HEK293 (cell line): ENCODE data around the gene MYOCOS.
"Not testable (repeated sequence)": the region's sequence is repeated elsewhere in the genome, so short reads cannot be mapped to it uniquely, and the experiment has no call there.

ENCODE experiments used
- CTCF ChIA-PET: fragments of 350-600 bp; formaldehyde crosslinking; extraction: SDS; loops from one replicate; lab custom pipeline; 2021; ENCODE audit warnings: antibody characterized with exemption; lab: Yijun Ruan, JAX
- POLR2A ChIA-PET: fragments of 300-600 bp; formaldehyde crosslinking; extraction: SDS; loops from one replicate; lab custom pipeline; 2020; ENCODE audit warnings: antibody characterized with exemption, inconsistent platforms; lab: Yijun Ruan, JAX
- H3K27ac ChIP-seq: fragments of 200-500 bp; sonication (Bioruptor generic); 2 replicates; pipeline ENCODE4 v1.5.1; 2014; ENCODE audit warnings: low read depth, low read length, control low read depth, inconsistent platforms; ENCODE audit errors: extremely low read depth
- H3K36me3 ChIP-seq, 2 experiments: fragments of 200-500 bp in 1 of 2; sonication (Bioruptor generic) in 1 of 2; 1 replicate in 1 of 2; 2 replicates in 1 of 2; pipeline ENCODE4 v1.5.1; 2014 to 2017; ENCODE audit warnings: inconsistent platforms in 2 of 2, low read length in 2 of 2; ENCODE audit not compliant: control insufficient read depth in 2 of 2, insufficient read depth in 1 of 2
- H3K4me1 ChIP-seq: fragments of 200-500 bp; sonication (Bioruptor generic); 2 replicates; pipeline ENCODE4 v1.5.1; 2014; ENCODE audit warnings: mild to moderate bottlenecking, low read length, inconsistent platforms; ENCODE audit not compliant: control insufficient read depth, insufficient read depth
- H3K4me3 ChIP-seq: 2 replicates; pipeline ENCODE4 v1.5.1; 2011; ENCODE audit warnings: low read depth, mild to moderate bottlenecking, control low read depth, low read length, moderate library complexity
- H3K9me3 ChIP-seq: fragments of 200-500 bp; sonication (Bioruptor generic); 2 replicates; pipeline ENCODE4 v1.5.1; 2014; ENCODE audit warnings: low read depth, low read length, inconsistent platforms; ENCODE audit not compliant: control insufficient read depth, insufficient read depth
- ZBTB1 ChIP-seq: fragments of 450-650 bp; formaldehyde crosslinking; IDR thresholded peaks from 2 replicates; pipeline ENCODE4 v1.5.1; 2016; ENCODE audit warnings: missing biosample characterization, missing genetic modification characterization
- ZBTB48 ChIP-seq: fragments of 450-650 bp; formaldehyde crosslinking; IDR thresholded peaks from 2 replicates; pipeline ENCODE4 v1.5.1; 2016; ENCODE audit warnings: missing biosample characterization, missing genetic modification characterization
- ZBTB7A ChIP-seq: fragments of 450-650 bp; formaldehyde crosslinking; IDR thresholded peaks from 2 replicates; pipeline ENCODE4 v1.5.1; 2016; ENCODE audit warnings: low read depth, missing biosample characterization, missing genetic modification characterization
- ZFP37 ChIP-seq: fragments of 450-650 bp; formaldehyde crosslinking; IDR thresholded peaks from 2 replicates; pipeline ENCODE4 v1.5.1; 2016; ENCODE audit warnings: missing biosample characterization, missing genetic modification characterization
- ZNF214 ChIP-seq: fragments of 450-650 bp; formaldehyde crosslinking; IDR thresholded peaks from 2 replicates; pipeline ENCODE4 v1.5.1; 2017; ENCODE audit warnings: missing biosample characterization, mild to moderate bottlenecking, missing genetic modification characterization, borderline replicate concordance
- ZNF221 ChIP-seq: fragments of 450-650 bp; formaldehyde crosslinking; IDR thresholded peaks from 2 replicates; pipeline ENCODE4 v1.5.1; 2017; ENCODE audit warnings: missing biosample characterization, missing genetic modification characterization, borderline replicate concordance
- ZNF366 ChIP-seq: fragments of 450-650 bp; formaldehyde crosslinking; conservative IDR thresholded peaks from 2 replicates; pipeline ENCODE4 v1.5.1; 2016; ENCODE audit warnings: missing biosample characterization, missing genetic modification characterization
- ZNF416 ChIP-seq: fragments of 450-650 bp; formaldehyde crosslinking; IDR thresholded peaks from 2 replicates; pipeline ENCODE4 v1.5.1; 2016; ENCODE audit warnings: missing biosample characterization, missing genetic modification characterization
- ZNF473 ChIP-seq: fragments of 450-650 bp; formaldehyde crosslinking; IDR thresholded peaks from 2 replicates; pipeline ENCODE4 v1.5.1; 2017; ENCODE audit warnings: missing biosample characterization, missing genetic modification characterization
- ZNF529 ChIP-seq: fragments of 450-650 bp; formaldehyde crosslinking; IDR thresholded peaks from 2 replicates; pipeline ENCODE4 v1.5.1; 2017; ENCODE audit warnings: missing genetic modification characterization, missing biosample characterization; ENCODE audit not compliant: insufficient replicate concordance
- ZNF549 ChIP-seq: fragments of 450-650 bp; IDR thresholded peaks from 2 replicates; pipeline ENCODE4 v1.5.1; 2018; ENCODE audit warnings: missing biosample characterization, missing genetic modification characterization, mild to moderate bottlenecking, inconsistent platforms, moderate library complexity
- ZNF555 ChIP-seq: fragments of 450-650 bp; formaldehyde crosslinking; conservative IDR thresholded peaks from 2 replicates; pipeline ENCODE4 v1.5.1; 2017; ENCODE audit warnings: missing biosample characterization, mild to moderate bottlenecking, missing genetic modification characterization, inconsistent platforms
- ZNF585B ChIP-seq: fragments of 450-650 bp; formaldehyde crosslinking; IDR thresholded peaks from 2 replicates; pipeline ENCODE4 v1.5.1; 2016; ENCODE audit warnings: missing biosample characterization, missing genetic modification characterization
- ZNF658 ChIP-seq: fragments of 450-650 bp; formaldehyde crosslinking; IDR thresholded peaks from 2 replicates; pipeline ENCODE4; 2016; ENCODE audit warnings: missing biosample characterization, missing genetic modification characterization
- TF ChIP-seq, protein P1 (sequence below): fragments of 450-650 bp; formaldehyde crosslinking; IDR thresholded peaks from 2 replicates; pipeline ENCODE4 v1.5.1; 2016; ENCODE audit warnings: missing biosample characterization, missing genetic modification characterization
- TF ChIP-seq, protein P2 (sequence below): fragments of 450-650 bp; formaldehyde crosslinking; IDR thresholded peaks from 2 replicates; pipeline ENCODE4 v1.5.1; 2017; ENCODE audit warnings: missing biosample characterization, missing genetic modification characterization
- TF ChIP-seq, protein P3 (sequence below): fragments of 450-650 bp; formaldehyde crosslinking; IDR thresholded peaks from 2 replicates; pipeline ENCODE4 v1.5.1; 2017; ENCODE audit warnings: missing biosample characterization, missing genetic modification characterization
- TF ChIP-seq, protein P4 (sequence below): fragments of 450-650 bp; formaldehyde crosslinking; IDR thresholded peaks from 2 replicates; pipeline ENCODE4 v1.5.1; 2017; ENCODE audit warnings: missing biosample characterization, missing genetic modification characterization
- TF ChIP-seq, protein P5 (sequence below): fragments of 450-650 bp; formaldehyde crosslinking; IDR thresholded peaks from 2 replicates; pipeline ENCODE4 v1.5.1; 2016; ENCODE audit warnings: missing biosample characterization, missing genetic modification characterization

MYOCOS gene

DNA sequence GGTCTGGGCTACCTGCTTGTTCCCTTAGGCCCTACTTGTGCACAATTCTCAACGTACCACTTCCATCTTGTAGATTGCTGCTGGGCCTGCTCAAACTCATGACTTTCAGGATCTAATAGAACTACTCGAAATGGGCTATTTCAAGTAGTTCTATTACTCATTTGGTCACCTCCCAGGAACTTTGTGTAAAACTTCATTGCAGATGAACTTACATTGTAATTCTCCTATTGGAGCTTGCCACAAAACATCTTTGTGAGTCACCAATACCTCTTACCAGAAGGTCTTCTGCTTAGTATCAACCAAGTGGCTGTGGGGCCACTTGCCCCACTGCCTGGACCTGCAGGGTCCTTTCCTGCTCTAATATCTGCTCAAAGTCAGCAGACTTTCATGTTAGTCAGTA, 10.7 kb upstream of the MYOCOS start:
- ChIA-PET POLR2A (no interaction called here), CTCF (no interaction called here)
- H3K27ac ChIP-seq = no peak overlapping the region
- TF ChIP-seq ZBTB48 (tag by site-specific recombination) (no peak), ZNF366 (no peak), ZNF221 (tag by site-specific recombination) (no peak), ZNF416 (tag by site-specific recombination) (no peak), ZBTB1 (tag by site-specific recombination) (no peak), ZNF549 (tag by site-specific recombination) (no peak), ZNF214 (tag by site-specific recombination) (no peak), ZNF473 (no peak), ZNF555 (tag by site-specific recombination) (no peak), ZNF529 (no peak), ZNF658 (tag by site-specific recombination) (no peak), ZNF585B (tag by site-specific recombination) (no peak), ZBTB7A (no peak)
- TF ChIP-seq, protein P1, sequence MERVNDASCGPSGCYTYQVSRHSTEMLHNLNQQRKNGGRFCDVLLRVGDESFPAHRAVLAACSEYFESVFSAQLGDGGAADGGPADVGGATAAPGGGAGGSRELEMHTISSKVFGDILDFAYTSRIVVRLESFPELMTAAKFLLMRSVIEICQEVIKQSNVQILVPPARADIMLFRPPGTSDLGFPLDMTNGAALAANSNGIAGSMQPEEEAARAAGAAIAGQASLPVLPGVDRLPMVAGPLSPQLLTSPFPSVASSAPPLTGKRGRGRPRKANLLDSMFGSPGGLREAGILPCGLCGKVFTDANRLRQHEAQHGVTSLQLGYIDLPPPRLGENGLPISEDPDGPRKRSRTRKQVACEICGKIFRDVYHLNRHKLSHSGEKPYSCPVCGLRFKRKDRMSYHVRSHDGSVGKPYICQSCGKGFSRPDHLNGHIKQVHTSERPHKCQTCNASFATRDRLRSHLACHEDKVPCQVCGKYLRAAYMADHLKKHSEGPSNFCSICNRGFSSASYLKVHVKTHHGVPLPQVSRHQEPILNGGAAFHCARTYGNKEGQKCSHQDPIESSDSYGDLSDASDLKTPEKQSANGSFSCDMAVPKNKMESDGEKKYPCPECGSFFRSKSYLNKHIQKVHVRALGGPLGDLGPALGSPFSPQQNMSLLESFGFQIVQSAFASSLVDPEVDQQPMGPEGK = no peak
- TF ChIP-seq, protein P2, sequence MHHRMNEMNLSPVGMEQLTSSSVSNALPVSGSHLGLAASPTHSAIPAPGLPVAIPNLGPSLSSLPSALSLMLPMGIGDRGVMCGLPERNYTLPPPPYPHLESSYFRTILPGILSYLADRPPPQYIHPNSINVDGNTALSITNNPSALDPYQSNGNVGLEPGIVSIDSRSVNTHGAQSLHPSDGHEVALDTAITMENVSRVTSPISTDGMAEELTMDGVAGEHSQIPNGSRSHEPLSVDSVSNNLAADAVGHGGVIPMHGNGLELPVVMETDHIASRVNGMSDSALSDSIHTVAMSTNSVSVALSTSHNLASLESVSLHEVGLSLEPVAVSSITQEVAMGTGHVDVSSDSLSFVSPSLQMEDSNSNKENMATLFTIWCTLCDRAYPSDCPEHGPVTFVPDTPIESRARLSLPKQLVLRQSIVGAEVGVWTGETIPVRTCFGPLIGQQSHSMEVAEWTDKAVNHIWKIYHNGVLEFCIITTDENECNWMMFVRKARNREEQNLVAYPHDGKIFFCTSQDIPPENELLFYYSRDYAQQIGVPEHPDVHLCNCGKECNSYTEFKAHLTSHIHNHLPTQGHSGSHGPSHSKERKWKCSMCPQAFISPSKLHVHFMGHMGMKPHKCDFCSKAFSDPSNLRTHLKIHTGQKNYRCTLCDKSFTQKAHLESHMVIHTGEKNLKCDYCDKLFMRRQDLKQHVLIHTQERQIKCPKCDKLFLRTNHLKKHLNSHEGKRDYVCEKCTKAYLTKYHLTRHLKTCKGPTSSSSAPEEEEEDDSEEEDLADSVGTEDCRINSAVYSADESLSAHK (tag by site-specific recombination) = no peak
- TF ChIP-seq, protein P3, sequence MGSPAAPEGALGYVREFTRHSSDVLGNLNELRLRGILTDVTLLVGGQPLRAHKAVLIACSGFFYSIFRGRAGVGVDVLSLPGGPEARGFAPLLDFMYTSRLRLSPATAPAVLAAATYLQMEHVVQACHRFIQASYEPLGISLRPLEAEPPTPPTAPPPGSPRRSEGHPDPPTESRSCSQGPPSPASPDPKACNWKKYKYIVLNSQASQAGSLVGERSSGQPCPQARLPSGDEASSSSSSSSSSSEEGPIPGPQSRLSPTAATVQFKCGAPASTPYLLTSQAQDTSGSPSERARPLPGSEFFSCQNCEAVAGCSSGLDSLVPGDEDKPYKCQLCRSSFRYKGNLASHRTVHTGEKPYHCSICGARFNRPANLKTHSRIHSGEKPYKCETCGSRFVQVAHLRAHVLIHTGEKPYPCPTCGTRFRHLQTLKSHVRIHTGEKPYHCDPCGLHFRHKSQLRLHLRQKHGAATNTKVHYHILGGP (tag by site-specific recombination) = no peak
- TF ChIP-seq, protein P4, sequence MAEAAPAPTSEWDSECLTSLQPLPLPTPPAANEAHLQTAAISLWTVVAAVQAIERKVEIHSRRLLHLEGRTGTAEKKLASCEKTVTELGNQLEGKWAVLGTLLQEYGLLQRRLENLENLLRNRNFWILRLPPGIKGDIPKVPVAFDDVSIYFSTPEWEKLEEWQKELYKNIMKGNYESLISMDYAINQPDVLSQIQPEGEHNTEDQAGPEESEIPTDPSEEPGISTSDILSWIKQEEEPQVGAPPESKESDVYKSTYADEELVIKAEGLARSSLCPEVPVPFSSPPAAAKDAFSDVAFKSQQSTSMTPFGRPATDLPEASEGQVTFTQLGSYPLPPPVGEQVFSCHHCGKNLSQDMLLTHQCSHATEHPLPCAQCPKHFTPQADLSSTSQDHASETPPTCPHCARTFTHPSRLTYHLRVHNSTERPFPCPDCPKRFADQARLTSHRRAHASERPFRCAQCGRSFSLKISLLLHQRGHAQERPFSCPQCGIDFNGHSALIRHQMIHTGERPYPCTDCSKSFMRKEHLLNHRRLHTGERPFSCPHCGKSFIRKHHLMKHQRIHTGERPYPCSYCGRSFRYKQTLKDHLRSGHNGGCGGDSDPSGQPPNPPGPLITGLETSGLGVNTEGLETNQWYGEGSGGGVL = no peak
- H3K4me3 ChIP-seq = no peak overlapping the region
- no peaks in the 10 kb centered on the region for H3K36me3 ChIP-seq
- H3K9me3 ChIP-seq = no peaks in the 10 kb centered on the region
- no peaks in the 10 kb centered on the region for H3K4me1 ChIP-seq

DNA sequence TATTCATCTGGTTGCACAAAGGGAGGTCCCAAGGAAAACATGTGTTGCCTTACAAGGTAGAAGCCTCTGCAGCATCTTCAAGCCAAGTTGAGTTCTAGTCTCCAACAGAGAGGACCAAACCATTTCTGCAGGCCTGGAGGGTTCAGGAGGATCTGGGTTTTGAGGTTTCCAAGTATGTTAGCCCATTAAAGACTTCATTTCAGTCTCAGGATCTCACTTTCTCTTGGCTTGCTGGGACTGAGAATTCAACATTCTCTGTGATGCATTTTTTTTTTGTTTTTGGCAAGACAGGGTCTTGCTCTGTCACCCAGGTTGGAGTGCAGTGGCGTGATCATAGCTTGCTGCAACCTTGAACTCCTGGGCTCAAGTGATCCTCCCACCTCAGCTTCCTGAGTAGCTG, 8.8 kb upstream of the MYOCOS start:
- POLR2A ChIA-PET = no interaction called here
- TF ChIP-seq ZFP37 = no peak
- TF ChIP-seq, protein P5, sequence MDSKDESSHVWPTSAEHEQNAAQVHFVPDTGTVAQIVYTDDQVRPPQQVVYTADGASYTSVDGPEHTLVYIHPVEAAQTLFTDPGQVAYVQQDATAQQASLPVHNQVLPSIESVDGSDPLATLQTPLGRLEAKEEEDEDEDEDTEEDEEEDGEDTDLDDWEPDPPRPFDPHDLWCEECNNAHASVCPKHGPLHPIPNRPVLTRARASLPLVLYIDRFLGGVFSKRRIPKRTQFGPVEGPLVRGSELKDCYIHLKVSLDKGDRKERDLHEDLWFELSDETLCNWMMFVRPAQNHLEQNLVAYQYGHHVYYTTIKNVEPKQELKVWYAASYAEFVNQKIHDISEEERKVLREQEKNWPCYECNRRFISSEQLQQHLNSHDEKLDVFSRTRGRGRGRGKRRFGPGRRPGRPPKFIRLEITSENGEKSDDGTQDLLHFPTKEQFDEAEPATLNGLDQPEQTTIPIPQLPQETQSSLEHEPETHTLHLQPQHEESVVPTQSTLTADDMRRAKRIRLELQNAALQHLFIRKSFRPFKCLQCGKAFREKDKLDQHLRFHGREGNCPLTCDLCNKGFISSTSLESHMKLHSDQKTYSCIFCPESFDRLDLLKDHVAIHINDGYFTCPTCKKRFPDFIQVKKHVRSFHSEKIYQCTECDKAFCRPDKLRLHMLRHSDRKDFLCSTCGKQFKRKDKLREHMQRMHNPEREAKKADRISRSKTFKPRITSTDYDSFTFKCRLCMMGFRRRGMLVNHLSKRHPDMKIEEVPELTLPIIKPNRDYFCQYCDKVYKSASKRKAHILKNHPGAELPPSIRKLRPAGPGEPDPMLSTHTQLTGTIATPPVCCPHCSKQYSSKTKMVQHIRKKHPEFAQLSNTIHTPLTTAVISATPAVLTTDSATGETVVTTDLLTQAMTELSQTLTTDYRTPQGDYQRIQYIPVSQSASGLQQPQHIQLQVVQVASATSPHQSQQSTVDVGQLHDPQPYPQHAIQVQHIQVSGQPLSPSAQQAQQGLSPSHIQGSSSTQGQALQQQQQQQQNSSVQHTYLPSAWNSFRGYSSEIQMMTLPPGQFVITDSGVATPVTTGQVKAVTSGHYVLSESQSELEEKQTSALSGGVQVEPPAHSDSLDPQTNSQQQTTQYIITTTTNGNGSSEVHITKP (tag by site-specific recombination) = peak; percentile 59
- TF ChIP-seq, all 188 proteins: peak for 1
- CTCF ChIA-PET = no interaction called here

DNA sequence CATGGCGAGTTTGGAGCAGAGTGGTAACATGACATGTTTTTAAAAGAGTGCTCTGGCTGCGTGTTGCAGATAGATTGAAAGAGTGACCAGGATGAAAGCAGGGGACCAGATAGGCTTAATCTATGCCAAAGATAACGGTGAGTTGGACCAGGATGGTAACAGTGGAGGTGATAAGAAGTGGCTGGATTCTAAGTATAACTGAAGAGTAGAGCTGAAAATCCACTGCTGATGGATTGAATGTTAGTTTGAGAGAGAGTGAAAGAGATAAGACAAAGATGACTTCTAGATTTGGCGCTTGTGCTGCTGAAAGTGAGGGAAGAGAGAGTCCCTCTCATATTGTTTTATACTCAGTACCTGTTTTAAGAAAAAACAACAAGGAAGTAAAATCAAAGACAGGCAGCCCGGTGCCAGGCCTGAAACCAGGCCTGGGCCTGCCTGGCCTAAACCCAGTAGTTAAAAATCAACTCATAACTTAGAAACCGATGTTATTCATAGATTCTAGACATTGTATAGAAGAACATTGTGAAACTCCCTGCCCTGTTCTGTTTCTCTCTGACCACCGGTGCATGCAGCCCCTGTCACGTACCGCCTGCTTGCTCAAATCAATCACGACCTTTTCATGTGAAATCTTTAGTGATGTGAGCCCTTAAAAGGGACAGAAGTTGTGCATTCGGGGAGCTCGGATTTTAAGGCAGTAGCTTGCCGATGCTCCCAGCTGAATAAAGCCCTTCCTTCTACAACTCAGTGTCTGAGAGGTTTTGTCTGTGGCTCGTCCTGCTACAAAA, 6.7 kb upstream of the MYOCOS start:
- H3K27ac ChIP-seq, H3K9me3 ChIP-seq, H3K4me1 ChIP-seq, H3K36me3 ChIP-seq, CTCF ChIA-PET, H3K4me3 ChIP-seq, POLR2A ChIA-PET: not testable (repeated sequence)

More for the DNA sequence above, 8.8 kb upstream of the MYOCOS start:
- Histone ChIP-seq H3K27ac (no peak overlapping the region), H3K4me1 (no peaks in the 10 kb centered on the region), H3K4me3 (no peak overlapping the region), H3K36me3 (no peaks in the 10 kb centered on the region), H3K9me3 (no peaks in the 10 kb centered on the region)
